Measurements from ENCODE around the gene INSR.
"Not testable (repeated sequence)": the region's sequence is repeated elsewhere in the genome, so short reads cannot be mapped to it uniquely, and the experiment has no call there.

INSR gene

DNA sequence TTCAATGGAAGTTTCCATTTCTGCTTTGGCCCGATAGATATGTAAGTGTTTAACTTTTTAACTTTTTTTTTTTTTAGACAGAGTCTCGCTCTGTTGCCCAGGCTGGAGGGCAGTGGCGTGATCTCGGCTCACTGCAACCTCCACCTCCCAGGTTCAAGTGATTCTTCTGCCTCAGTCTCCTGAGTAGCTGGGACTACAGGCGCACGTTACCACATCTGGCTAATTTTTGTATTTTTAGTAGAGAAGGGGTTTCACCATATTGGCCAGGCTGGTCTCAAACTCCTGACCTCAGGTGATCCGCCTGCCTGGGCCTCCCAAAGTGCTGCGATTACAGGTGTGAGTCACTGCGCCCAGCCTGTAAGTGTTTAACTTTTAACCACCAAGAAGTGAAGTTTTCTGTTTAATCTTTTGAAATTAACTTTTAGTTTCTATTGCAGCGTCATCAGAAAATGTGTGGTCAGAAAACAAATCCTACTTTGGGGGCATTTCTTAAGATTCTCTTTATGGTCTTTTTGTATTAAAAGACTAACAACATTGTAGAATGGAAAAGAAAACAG, 147.0 kb downstream of the INSR start:
- in situ Hi-C loops (cut with MboI; ENCODE audit: low sequenced_read_pairs) = not testable (repeated sequence)

GRCh38 chr19:7146086-7146485, 148.1 kb downstream of the INSR start:
- in situ Hi-C loops (cut with MboI; ENCODE audit: low sequenced_read_pairs) = not testable (repeated sequence)

DNA sequence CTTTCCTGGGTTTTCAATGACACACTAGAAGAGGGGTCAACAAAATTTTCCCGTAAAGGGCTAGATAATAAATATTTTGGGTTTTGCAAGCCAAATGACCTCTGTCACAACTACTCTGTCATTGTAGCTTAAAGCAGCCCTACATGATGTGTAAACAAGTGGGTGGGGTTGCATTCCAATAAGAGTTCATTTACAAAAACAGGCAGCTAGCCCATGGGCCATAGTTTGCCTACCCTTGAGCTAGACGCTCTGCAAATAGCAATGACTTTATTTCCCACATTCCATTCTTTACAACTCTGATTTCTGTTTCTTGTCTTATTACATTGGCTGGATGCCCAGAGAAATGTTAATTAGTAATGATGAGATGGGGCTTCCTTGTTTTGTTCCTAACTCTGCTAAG, 148.7 kb downstream of the INSR start:
- in situ Hi-C loops (cut with MboI; ENCODE audit: low sequenced_read_pairs) = no loop called here

GRCh38 chr19:7142771-7143170, 151.4 kb downstream of the INSR start:
- in situ Hi-C loops (cut with MboI; ENCODE audit: low sequenced_read_pairs) = no loop called here

DNA sequence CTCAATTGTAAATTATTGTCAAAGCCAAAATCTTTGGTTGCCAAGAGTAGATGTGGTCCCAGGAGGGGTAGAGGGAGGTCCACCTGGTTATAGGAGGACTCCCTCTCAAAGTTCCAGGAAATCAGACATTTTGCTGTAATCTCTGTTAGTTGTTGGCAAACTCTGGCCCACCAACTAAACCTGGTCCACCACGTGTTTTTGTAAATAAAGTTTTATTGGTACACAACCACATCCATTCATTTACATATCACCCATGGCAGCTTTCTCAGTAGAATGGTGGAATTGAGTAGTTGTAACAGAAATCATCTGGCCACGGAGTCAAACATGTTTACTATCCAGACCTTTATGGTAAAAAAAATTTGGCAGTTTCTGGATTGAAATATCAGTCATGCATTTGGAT, 154.1 kb downstream of the INSR start:
- in situ Hi-C loops (cut with MboI; ENCODE audit: low sequenced_read_pairs) = no loop called here

- in situ Hi-C loops (cut with MboI; ENCODE audit: low sequenced_read_pairs) = no loop called here
Measured at GRCh38 chr19:7139095-7139494, 155.1 kb downstream of the INSR start.

GRCh38 chr19:7138402-7138801, 155.8 kb downstream of the INSR start:
- in situ Hi-C loops (cut with MboI; ENCODE audit: low sequenced_read_pairs) = no loop called here

GRCh38 chr19:7137120-7137519, 157.1 kb downstream of the INSR start:
- in situ Hi-C loops (cut with MboI; ENCODE audit: low sequenced_read_pairs) = no loop called here

DNA sequence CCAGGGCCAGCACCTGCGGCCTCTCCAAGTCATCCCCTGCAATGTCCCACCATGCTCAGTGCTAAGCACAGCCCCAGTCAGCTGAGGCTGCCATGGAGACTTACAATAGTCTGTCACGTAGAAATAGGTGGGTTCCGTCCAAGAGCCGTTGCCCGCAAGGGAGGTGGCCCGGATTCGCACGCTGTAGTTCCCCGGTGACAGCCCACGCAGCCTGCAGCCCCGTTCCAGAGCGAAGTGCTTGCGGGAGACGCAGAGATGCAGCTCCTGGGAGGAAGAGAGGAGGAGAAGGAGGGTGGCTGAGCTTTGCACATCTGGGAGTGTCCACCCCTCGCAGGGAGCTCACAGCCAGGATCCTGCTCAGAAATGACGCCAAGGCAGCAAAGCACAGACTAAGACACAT, 162.2 kb downstream of the INSR start:
- in situ Hi-C loops (cut with MboI; ENCODE audit: low sequenced_read_pairs) = no loop called here

DNA sequence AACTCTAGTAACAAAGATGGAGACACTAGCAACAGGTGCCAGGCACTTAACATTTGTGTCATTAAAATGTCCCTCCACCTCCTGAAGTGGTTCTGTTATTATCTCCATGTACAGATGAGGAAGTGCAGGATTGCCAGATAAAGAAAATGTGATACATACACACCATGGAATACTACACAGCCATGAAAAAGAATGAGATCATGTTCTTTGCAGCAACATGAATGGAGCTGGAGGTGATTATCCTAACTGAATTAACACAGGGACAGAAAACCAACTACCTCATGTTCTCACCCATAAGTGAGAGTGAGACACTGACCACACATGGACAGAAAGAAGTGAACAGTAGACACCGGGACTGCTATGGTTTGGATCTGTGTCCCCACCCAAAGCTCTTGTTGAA, 164.2 kb downstream of the INSR start:
- in situ Hi-C loops (cut with MboI; ENCODE audit: low sequenced_read_pairs) = no loop called here

GRCh38 chr19:7126132-7126531, 168.1 kb downstream of the INSR start:
- in situ Hi-C loops (cut with MboI; ENCODE audit: low sequenced_read_pairs) = no loop called here

- in situ Hi-C loops (cut with MboI; ENCODE audit: low sequenced_read_pairs) = no loop called here
Measured at GRCh38 chr19:7125221-7125620, 169.0 kb downstream of the INSR start.

- in situ Hi-C loops (cut with MboI; ENCODE audit: low sequenced_read_pairs) = no loop called here
Measured at GRCh38 chr19:7124782-7125181, 169.4 kb downstream of the INSR start.

GRCh38 chr19:7122701-7123100, 171.5 kb downstream of the INSR start:
- in situ Hi-C loops (cut with MboI; ENCODE audit: low sequenced_read_pairs) = no loop called here

DNA sequence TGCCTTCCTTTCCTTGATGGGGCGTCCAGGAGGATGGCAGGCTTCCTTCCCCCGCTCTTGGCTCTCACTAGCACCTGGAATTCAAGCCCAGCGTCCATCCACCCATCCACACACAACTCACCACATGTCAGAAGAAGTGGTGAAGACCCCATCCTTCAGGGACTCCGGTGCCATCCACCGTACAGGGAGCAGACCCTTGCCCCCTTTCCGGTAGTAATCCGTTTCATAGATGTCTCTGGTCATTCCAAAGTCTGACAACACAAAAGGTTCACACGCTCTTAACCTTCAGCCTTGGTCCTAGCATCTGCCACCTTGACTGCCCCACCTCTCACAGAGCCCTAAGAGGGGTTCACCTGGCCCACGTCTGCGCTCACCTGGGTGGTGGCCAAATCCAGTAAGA, 173.7 kb downstream of the INSR start:
- in situ Hi-C loops (cut with MboI; ENCODE audit: low sequenced_read_pairs) = no loop called here

- in situ Hi-C loops (cut with MboI; ENCODE audit: low sequenced_read_pairs) = no loop called here
Measured at GRCh38 chr19:7119582-7119981, 174.6 kb downstream of the INSR start.

DNA sequence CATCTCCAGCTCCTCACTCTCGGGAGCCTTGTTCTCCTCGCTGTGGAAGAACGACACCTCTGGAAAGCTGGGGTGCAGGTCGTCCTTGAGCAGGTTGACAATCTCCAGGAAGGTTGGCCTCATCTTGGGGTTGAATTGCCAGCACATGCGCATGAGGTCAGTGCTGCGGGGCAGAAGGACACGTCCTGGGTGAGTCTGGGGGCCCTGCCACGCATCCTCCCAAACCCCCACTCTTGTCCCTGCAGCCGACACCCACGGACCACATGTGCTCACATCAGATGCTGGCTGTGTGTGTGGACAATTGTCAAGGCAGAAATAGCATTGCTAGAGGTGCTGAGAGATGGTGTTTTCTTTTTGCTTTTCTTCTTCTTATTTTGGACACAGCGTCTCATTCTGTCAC, 177.0 kb downstream of the INSR start:
- in situ Hi-C loops (cut with MboI; ENCODE audit: low sequenced_read_pairs) = no loop called here

DNA sequence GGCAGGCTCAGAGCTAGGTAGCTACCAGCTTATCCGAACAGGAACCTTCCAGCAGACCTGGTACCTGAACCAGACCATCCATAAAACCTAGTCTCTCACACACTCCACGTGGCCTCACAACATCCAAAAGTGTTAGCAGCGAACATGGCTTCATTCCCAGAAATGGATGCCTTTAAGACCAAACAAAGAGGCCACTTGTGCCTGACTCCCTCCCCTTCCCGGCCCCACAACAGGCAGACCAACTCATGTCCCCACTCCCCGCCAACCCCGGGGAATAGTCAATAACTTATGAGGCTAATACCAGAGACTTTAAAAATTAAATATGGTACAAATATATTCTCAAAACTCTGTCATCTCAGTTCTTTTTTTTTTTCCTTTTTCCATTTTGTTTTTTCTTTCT, 178.5 kb downstream of the INSR start:
- in situ Hi-C loops (cut with MboI; ENCODE audit: low sequenced_read_pairs) = no loop called here

GRCh38 chr19:7113233-7113632, 181.0 kb downstream of the INSR start:
- in situ Hi-C loops (cut with MboI; ENCODE audit: low sequenced_read_pairs) = no loop called here

DNA sequence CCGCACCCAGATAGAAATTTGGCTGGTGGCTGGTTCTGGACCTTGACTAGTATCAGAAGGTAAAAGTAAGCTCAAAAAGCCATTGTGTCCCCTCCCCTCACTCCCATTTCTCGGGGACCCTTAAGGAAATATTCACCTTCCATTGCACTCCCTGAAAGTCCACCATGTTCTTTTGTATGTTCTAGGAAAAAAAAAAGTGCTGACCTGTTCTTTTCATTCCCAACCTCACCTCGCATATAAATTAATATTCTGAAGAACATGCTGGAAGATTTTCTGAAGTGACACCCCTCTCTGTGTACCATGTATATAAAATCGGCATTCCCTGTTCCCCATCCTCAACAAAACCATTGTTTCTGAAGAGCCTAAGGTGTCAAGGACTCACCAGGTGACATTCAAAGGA, 181.5 kb downstream of the INSR start:
- in situ Hi-C loops (cut with MboI; ENCODE audit: low sequenced_read_pairs) = no loop called here

GRCh38 chr19:7109678-7110289, 184.4 kb downstream of the INSR start:
- in situ Hi-C loops (cut with MboI; ENCODE audit: low sequenced_read_pairs) = no loop called here

GRCh38 chr19:7106711-7107657, 187.2 kb downstream of the INSR start:
- in situ Hi-C loops (cut with MboI; ENCODE audit: low sequenced_read_pairs) = no loop called here
